Gastroesophageal sphincter (tissue), 4 donors: ENCODE results near the gene FLCN. TPM values are rescaled to one million over a fixed set of nuclear protein-coding genes. Genes with fewer than 3 reads are reported as not detected.

ENCODE experiments used
- ATAC-seq: fragments of 150-250 bp; one replicate; pipeline ENCODE4 v1.9.1; 2016; ENCODE audit warnings: mild to moderate bottlenecking, moderate library complexity
- H3K27ac ChIP-seq, 4 donors: fragments of 200-600 bp; sonication (generic) in 3 of 4; 1 replicate in 3 of 4; 2 replicates in 1 of 4; pipeline ENCODE4 v1.5.1; 2016 to 2019
- H3K27me3 ChIP-seq: fragments of 200-600 bp; sonication (generic); one replicate; pipeline ENCODE4 v1.5.1; 2019
- H3K36me3 ChIP-seq, 2 donors: fragments of 200-600 bp; sonication (generic); one replicate each; pipeline ENCODE4 v1.5.1; 2019; ENCODE audit warnings: control low read depth in 1 of 2
- H3K4me1 ChIP-seq, 3 donors: fragments of 200-600 bp; sonication (generic); 1 replicate in 2 of 3; 2 replicates in 1 of 3; pipeline ENCODE4 v1.5.1; 2016 to 2019; ENCODE audit warnings: control low read depth in 2 of 3
- H3K4me3 ChIP-seq, 2 donors: fragments of 200-600 bp; sonication (generic); one replicate each; pipeline ENCODE4 v1.5.1; 2019; ENCODE audit warnings: mild to moderate bottlenecking in 1 of 2, moderate library complexity in 1 of 2
- H3K9me3 ChIP-seq, 3 donors: fragments of 200-600 bp; sonication (generic); one replicate each; pipeline ENCODE4 v1.5.1; 2017 to 2019; ENCODE audit warnings: control low read depth in 2 of 3
- CTCF ChIP-seq, 4 experiments: fragments of 200-600 bp in 2 of 4; fragments of 450-650 bp in 2 of 4; sonication (generic) in 1 of 4; IDR thresholded peaks; one replicate each; pipeline ENCODE4 v1.5.1; 2017 to 2019; ENCODE audit warnings: antibody characterized with exemption in 4 of 4, mild to moderate bottlenecking in 2 of 4, moderate library complexity in 2 of 4
- EP300 ChIP-seq: sonication (generic); formaldehyde crosslinking; IDR thresholded peaks from one replicate; pipeline ENCODE4 v1.6.1; 2017; ENCODE audit warnings: antibody characterized with exemption, mild to moderate bottlenecking
- POLR2A ChIP-seq, 2 donors: fragments of 450-650 bp; IDR thresholded peaks; one replicate each; pipeline ENCODE4 v1.6.1; 2017; ENCODE audit warnings: antibody characterized with exemption in 2 of 2, mild to moderate bottlenecking in 2 of 2, moderate library complexity in 1 of 2
- POLR2AphosphoS5 ChIP-seq: sonication (generic); formaldehyde crosslinking; IDR thresholded peaks from one replicate; pipeline ENCODE4 v1.6.1; 2017; ENCODE audit warnings: antibody characterized with exemption
- WGBS, 2 donors: methylation state at CpG; one replicate each; pipeline ENCODE4 v1.1.5; 2018; ENCODE audit warnings: low coverage in 1 of 2; 5-methylcytosine and 5-hydroxymethylcytosine counted together
- total RNA-seq, 4 donors: library from RNA; depleted of rRNA; stranded (reverse); fragments of >200 nt; gene quantifications; one replicate each; pipeline ENCODE4 v1.1.0, GENCODE V29; 2016

Gene FLCN
- total RNA-seq, 4 donors from 2014 or later: 24.8 to 91.5 (median 46.6) TPM

GRCh38 chr17:17179371-17179827 is 57.6 kb downstream of the FLCN start:
- no peaks in the 10 kb centered on the region for H3K4me1 ChIP-seq
- H3K27me3 ChIP-seq: no peaks in the 10 kb centered on the region
- H3K4me3 ChIP-seq: no peak overlapping the region
- 95 to 100% methylated on average over 1 to 2 of the region's 2 CpGs for whole genome bisulfite sequencing, 2 donors
- H3K36me3 ChIP-seq: peaks cover 0 to 100% of the 10 kb centered on the region in 2 donors
- ATAC-seq: no peak
- no peaks in the 10 kb centered on the region for H3K9me3 ChIP-seq
- TF ChIP-seq POLR2AphosphoS5 (no peak), EP300 (no peak), CTCF (IDR thresholded peaks at IDR 0.05) (no peak), POLR2A (IDR thresholded peaks at IDR 0.05) (no peak)
- no peak overlapping the region for H3K27ac ChIP-seq

GRCh38 chr17:17177176-17177575 is 59.8 kb downstream of the FLCN start:
- TF ChIP-seq EP300 (no peak), POLR2AphosphoS5 (no peak), POLR2A (IDR thresholded peaks at IDR 0.05) (no peak), CTCF (IDR thresholded peaks at IDR 0.05) (no peak)
- H3K27ac ChIP-seq: no peak overlapping the region
- H3K4me3 ChIP-seq: no peak overlapping the region
- no peak for ATAC-seq
- H3K36me3 ChIP-seq: peaks cover 0 to 100% of the 10 kb centered on the region in 2 donors
- 73% methylated on average over 3 of the region's 12 CpGs; no CpG with 5 or more reads in 1 of the 2 donors for WGBS, 2 donors
- no peaks in the 10 kb centered on the region for H3K4me1 ChIP-seq
- H3K9me3 ChIP-seq: no peaks in the 10 kb centered on the region
- H3K27me3 ChIP-seq: no peaks in the 10 kb centered on the region

- H3K36me3 ChIP-seq: peaks cover 0 to 100% of the 10 kb centered on the region in 2 donors
- TF ChIP-seq POLR2AphosphoS5 (no peak), CTCF (IDR thresholded peaks at IDR 0.05) (no peak)
- H3K27me3 ChIP-seq: no peaks in the 10 kb centered on the region
- H3K27ac ChIP-seq: no peak overlapping the region
- no peak for ATAC-seq
- no peaks in the 10 kb centered on the region for H3K9me3 ChIP-seq
- H3K4me3 ChIP-seq: no peak overlapping the region
- WGBS, 2 donors: 75 to 89% methylated on average over 2 to 5 of the region's 12 CpGs
- no peaks in the 10 kb centered on the region for H3K4me1 ChIP-seq
Observed at GRCh38 chr17:17176341-17176740, 60.6 kb downstream of the FLCN start.

- no peak for TF ChIP-seq EP300
- Histone ChIP-seq H3K36me3 (peaks cover 0 to 100% of the 10 kb centered on the region in 2 donors), H3K27me3 (no peaks in the 10 kb centered on the region), H3K4me3 (no peak overlapping the region), H3K27ac (no peak overlapping the region), H3K9me3 (no peaks in the 10 kb centered on the region), H3K4me1 (peaks cover 0 to 3% (median 0%) of the 10 kb centered on the region in 3 donors)
- ATAC-seq: no peak
- 63 to 96% methylated on average over 4 to 7 of the region's 12 CpGs for WGBS, 2 donors
Observed at GRCh38 chr17:17175917-17176316, 61.1 kb downstream of the FLCN start.

- H3K27ac ChIP-seq: no peak overlapping the region
- H3K36me3 ChIP-seq: peaks cover 0 to 100% of the 10 kb centered on the region in 2 donors
- H3K4me1 ChIP-seq: peaks cover 0 to 7% (median 0%) of the 10 kb centered on the region in 3 donors
- H3K4me3 ChIP-seq: no peak overlapping the region
- TF ChIP-seq POLR2AphosphoS5: no peak
- no peak for TF ChIP-seq EP300
- TF ChIP-seq CTCF (IDR thresholded peaks at IDR 0.05): no peak
- no peak for TF ChIP-seq POLR2A (IDR thresholded peaks at IDR 0.05)
- H3K27me3 ChIP-seq: no peaks in the 10 kb centered on the region
- ATAC-seq: no peak
- no peaks in the 10 kb centered on the region for H3K9me3 ChIP-seq
- 90% methylated on average over 5 of the region's 8 CpGs; no CpG with 5 or more reads in 1 of the 2 donors for WGBS, 2 donors
Observed at GRCh38 chr17:17175340-17175739, 61.6 kb downstream of the FLCN start.
